Activated naive CD8-positive, alpha-beta T cell treated with anti-CD3 and anti-CD28 coated beads, Interleukin-2, amount 50 U/mL, for 24 hours (primary cell): ENCODE data around the gene PTPRE.
A peak's percentile ranks its signal among the peaks of the same experiment; 100 is the strongest.

Experiments
- ATAC-seq: fragments of 150-1000 bp; cut with Tn5 transposase; one replicate; pipeline ENCODE4 v1.10.0; 2021
- DNase-seq: peaks from one replicate; pipeline ENCODE4 v3.0.0; 2021
- H3K27ac Mint-ChIP-seq: one replicate; pipeline ENCODE4 v1.8.0; 2021; ENCODE audit warnings: mild to moderate bottlenecking, mixed read lengths
- H3K27me3 Mint-ChIP-seq: one replicate; pipeline ENCODE4 v1.8.0; 2021; ENCODE audit warnings: mixed read lengths
- H3K36me3 Mint-ChIP-seq: one replicate; pipeline ENCODE4 v1.8.0; 2021; ENCODE audit warnings: low read depth, mixed read lengths
- H3K4me1 Mint-ChIP-seq: one replicate; pipeline ENCODE4 v1.8.0; 2021; ENCODE audit warnings: mixed read lengths
- H3K4me3 Mint-ChIP-seq: one replicate; pipeline ENCODE4 v1.8.0; 2021; ENCODE audit warnings: mild to moderate bottlenecking, moderate library complexity, mixed read lengths
- H3K9me3 Mint-ChIP-seq: one replicate; pipeline ENCODE4 v1.8.0; 2021; ENCODE audit warnings: mixed read lengths

PTPRE gene

GRCh38 chr10:128095753-128096469 lies 189.0 kb downstream of the PTPRE start:
- Mint-ChIP-seq H3K4me3 (no peak overlapping the region), H3K36me3 (peaks cover 46% of the 10 kb centered on the region), H3K9me3 (no peaks in the 10 kb centered on the region), H3K4me1 (peaks cover 26% of the 10 kb centered on the region), H3K27me3 (no peaks in the 10 kb centered on the region), H3K27ac (no peak overlapping the region)
- peak; percentile 47 for ATAC-seq
- DNase-seq, result no peak

GRCh38 chr10:128096486-128097199 lies 189.7 kb downstream of the PTPRE start:
- Mint-ChIP-seq H3K36me3 (peaks cover 53% of the 10 kb centered on the region), H3K4me3 (no peak overlapping the region), H3K9me3 (no peaks in the 10 kb centered on the region), H3K4me1 (peaks cover 29% of the 10 kb centered on the region), H3K27ac (no peak overlapping the region), H3K27me3 (no peaks in the 10 kb centered on the region)
- DNase-seq, result no peak
- ATAC-seq, result peak; percentile 2

- Mint-ChIP-seq H3K9me3 (no peaks in the 10 kb centered on the region), H3K27ac (no peak overlapping the region), H3K4me1 (peaks cover 33% of the 10 kb centered on the region), H3K36me3 (peaks cover 63% of the 10 kb centered on the region), H3K4me3 (no peak overlapping the region), H3K27me3 (no peaks in the 10 kb centered on the region)
- no peak for ATAC-seq
- no peak for DNase-seq
Measured at GRCh38 chr10:128097783-128098182, 190.9 kb downstream of the PTPRE start.

GRCh38 chr10:128098631-128099030 lies 191.7 kb downstream of the PTPRE start:
- no peak for DNase-seq
- H3K9me3 Mint-ChIP-seq, result no peaks in the 10 kb centered on the region
- no peak for ATAC-seq
- peaks cover 40% of the 10 kb centered on the region for H3K4me1 Mint-ChIP-seq
- H3K27me3 Mint-ChIP-seq, result no peaks in the 10 kb centered on the region
- H3K36me3 Mint-ChIP-seq, result peaks cover 71% of the 10 kb centered on the region
- H3K27ac Mint-ChIP-seq, result no peak overlapping the region
- H3K4me3 Mint-ChIP-seq, result no peak overlapping the region

- peaks cover 78% of the 10 kb centered on the region for H3K36me3 Mint-ChIP-seq
- H3K4me3 Mint-ChIP-seq, result no peak overlapping the region
- H3K4me1 Mint-ChIP-seq, result peaks cover 52% of the 10 kb centered on the region
- no peaks in the 10 kb centered on the region for H3K9me3 Mint-ChIP-seq
- H3K27me3 Mint-ChIP-seq, result no peaks in the 10 kb centered on the region
- DNase-seq (no peak), ATAC-seq (no peak)
- H3K27ac Mint-ChIP-seq, result no peak overlapping the region
Measured at GRCh38 chr10:128099901-128100300, 193.0 kb downstream of the PTPRE start.

- Mint-ChIP-seq H3K27ac (no peak overlapping the region), H3K4me1 (peaks cover 34% of the 10 kb centered on the region), H3K36me3 (peaks cover 66% of the 10 kb centered on the region), H3K27me3 (no peaks in the 10 kb centered on the region), H3K4me3 (no peak overlapping the region), H3K9me3 (no peaks in the 10 kb centered on the region)
- no peak for ATAC-seq
- DNase-seq, result no peak
Measured at GRCh38 chr10:128101901-128102300, 195.0 kb downstream of the PTPRE start.

- Mint-ChIP-seq H3K27ac (no peak overlapping the region), H3K9me3 (no peaks in the 10 kb centered on the region), H3K36me3 (peaks cover 60% of the 10 kb centered on the region), H3K4me3 (no peak overlapping the region), H3K4me1 (peaks cover 30% of the 10 kb centered on the region), H3K27me3 (no peaks in the 10 kb centered on the region)
- DNase-seq (no peak), ATAC-seq (no peak)
Measured at GRCh38 chr10:128102480-128103228, 195.8 kb downstream of the PTPRE start.

GRCh38 chr10:128103229-128103714 lies 196.4 kb downstream of the PTPRE start:
- H3K9me3 Mint-ChIP-seq, result no peaks in the 10 kb centered on the region
- peaks cover 54% of the 10 kb centered on the region for H3K36me3 Mint-ChIP-seq
- ATAC-seq, result peak; percentile 60
- no peaks in the 10 kb centered on the region for H3K27me3 Mint-ChIP-seq
- H3K4me3 Mint-ChIP-seq, result no peak overlapping the region
- peaks cover 29% of the 10 kb centered on the region for H3K4me1 Mint-ChIP-seq
- DNase-seq, result no peak
- H3K27ac Mint-ChIP-seq, result no peak overlapping the region

GRCh38 chr10:128105383-128105782 lies 198.5 kb downstream of the PTPRE start:
- no peak for ATAC-seq
- Mint-ChIP-seq H3K36me3 (peaks cover 36% of the 10 kb centered on the region), H3K27ac (no peak overlapping the region), H3K4me3 (no peak overlapping the region), H3K9me3 (no peaks in the 10 kb centered on the region), H3K4me1 (peaks cover 29% of the 10 kb centered on the region), H3K27me3 (no peaks in the 10 kb centered on the region)
- no peak for DNase-seq

- H3K27ac Mint-ChIP-seq, result no peak overlapping the region
- no peaks in the 10 kb centered on the region for H3K9me3 Mint-ChIP-seq
Measured at GRCh38 chr10:128109707-128110106, 202.8 kb downstream of the PTPRE start.

GRCh38 chr10:128110339-128110738 lies 203.4 kb downstream of the PTPRE start:
- no peak for DNase-seq
- Mint-ChIP-seq H3K4me1 (no peaks in the 10 kb centered on the region), H3K4me3 (no peak overlapping the region), H3K27ac (no peak overlapping the region), H3K27me3 (no peaks in the 10 kb centered on the region), H3K36me3 (peaks cover 43% of the 10 kb centered on the region), H3K9me3 (no peaks in the 10 kb centered on the region)
- ATAC-seq, result no peak

More at GRCh38 chr10:128109707-128110106, 202.8 kb downstream of the PTPRE start:
- no peaks in the 10 kb centered on the region for H3K27me3 Mint-ChIP-seq
- peaks cover 4% of the 10 kb centered on the region for H3K4me1 Mint-ChIP-seq
- DNase-seq, result no peak
- no peak overlapping the region for H3K4me3 Mint-ChIP-seq
- ATAC-seq, result no peak
- H3K36me3 Mint-ChIP-seq, result peaks cover 37% of the 10 kb centered on the region

- Mint-ChIP-seq H3K9me3 (no peaks in the 10 kb centered on the region), H3K36me3 (peaks cover 54% of the 10 kb centered on the region), H3K27me3 (no peaks in the 10 kb centered on the region), H3K27ac (no peak overlapping the region), H3K4me1 (no peaks in the 10 kb centered on the region), H3K4me3 (no peak overlapping the region)
- DNase-seq (no peak), ATAC-seq (no peak)
Measured at GRCh38 chr10:128111696-128112095, 204.8 kb downstream of the PTPRE start.

- ATAC-seq, result no peak
- no peaks in the 10 kb centered on the region for H3K9me3 Mint-ChIP-seq
- no peak overlapping the region for H3K27ac Mint-ChIP-seq
- no peak overlapping the region for H3K4me3 Mint-ChIP-seq
- H3K36me3 Mint-ChIP-seq, result peaks cover 65% of the 10 kb centered on the region
- no peak for DNase-seq
- H3K4me1 Mint-ChIP-seq, result no peaks in the 10 kb centered on the region
- H3K27me3 Mint-ChIP-seq, result no peaks in the 10 kb centered on the region
Measured at GRCh38 chr10:128113026-128113425, 206.1 kb downstream of the PTPRE start.

GRCh38 chr10:128114901-128115300 lies 208.0 kb downstream of the PTPRE start:
- peaks cover 83% of the 10 kb centered on the region for H3K36me3 Mint-ChIP-seq
- ATAC-seq, result no peak

More at GRCh38 chr10:128114901-128115300, 208.0 kb downstream of the PTPRE start:
- no peak for DNase-seq
- no peaks in the 10 kb centered on the region for H3K27me3 Mint-ChIP-seq
- no peak overlapping the region for H3K27ac Mint-ChIP-seq
- no peak overlapping the region for H3K4me3 Mint-ChIP-seq
- H3K4me1 Mint-ChIP-seq, result no peaks in the 10 kb centered on the region
- H3K9me3 Mint-ChIP-seq, result no peaks in the 10 kb centered on the region
